ENCODE results near the gene BBX.

Gene BBX

DNA sequence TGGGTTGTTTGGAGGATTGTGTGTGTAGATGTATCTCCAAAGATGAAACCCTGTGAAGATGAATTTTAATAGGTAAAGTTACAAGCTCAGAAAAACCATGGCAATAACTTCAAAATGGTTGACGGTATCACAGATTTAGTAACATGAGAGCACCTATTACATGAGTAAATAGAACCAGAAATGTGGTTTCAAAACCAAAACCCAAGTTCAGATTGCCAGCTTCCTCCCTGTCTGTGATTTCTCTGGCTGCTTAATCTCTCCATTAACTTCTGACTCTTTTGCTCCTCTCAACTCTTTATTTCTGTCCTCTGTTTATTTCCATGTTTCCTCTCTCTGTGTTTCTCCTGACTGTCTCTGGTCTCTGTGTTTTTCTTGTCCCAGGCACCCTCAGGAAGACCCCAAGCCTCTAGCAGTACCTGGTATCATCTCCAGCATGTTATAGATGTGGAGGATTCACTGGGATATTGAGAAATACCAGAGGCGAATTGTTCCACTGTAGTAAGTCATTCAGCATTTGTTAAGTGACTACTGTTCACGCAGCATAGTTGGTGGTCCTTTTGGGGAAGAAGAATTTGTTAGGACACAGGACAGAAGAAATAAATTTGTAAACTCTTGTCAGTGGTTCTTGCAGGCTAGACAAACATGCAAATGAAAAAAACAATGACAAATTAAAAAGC lies 138.8 kb downstream of the BBX start:
- DNase-seq, result no peak

DNA sequence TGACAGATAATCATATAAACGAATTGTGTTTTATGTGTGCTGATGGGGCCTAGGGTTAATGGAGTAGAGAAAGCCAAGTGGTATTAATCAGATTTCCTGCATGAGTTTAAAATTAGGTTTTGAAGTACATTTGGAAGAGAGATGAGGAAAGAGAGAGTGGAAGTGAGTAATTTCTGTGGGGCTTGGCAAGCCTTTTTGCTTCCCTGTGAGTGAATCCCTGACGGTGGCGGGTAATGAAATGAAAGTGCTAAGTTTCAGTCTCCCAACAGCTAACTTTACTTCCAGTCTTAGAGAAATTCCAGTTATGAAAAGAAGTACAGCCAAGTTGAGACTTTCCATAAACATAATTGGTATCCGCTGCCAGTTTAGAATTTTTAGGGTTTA lies 139.4 kb downstream of the BBX start:
- DNase-seq, result no peak

GRCh38 chr3:107662586-107662985 lies 139.8 kb downstream of the BBX start:
- no peak for DNase-seq

GRCh38 chr3:107663266-107663665 lies 140.5 kb downstream of the BBX start:
- DNase-seq, result no peak

DNA sequence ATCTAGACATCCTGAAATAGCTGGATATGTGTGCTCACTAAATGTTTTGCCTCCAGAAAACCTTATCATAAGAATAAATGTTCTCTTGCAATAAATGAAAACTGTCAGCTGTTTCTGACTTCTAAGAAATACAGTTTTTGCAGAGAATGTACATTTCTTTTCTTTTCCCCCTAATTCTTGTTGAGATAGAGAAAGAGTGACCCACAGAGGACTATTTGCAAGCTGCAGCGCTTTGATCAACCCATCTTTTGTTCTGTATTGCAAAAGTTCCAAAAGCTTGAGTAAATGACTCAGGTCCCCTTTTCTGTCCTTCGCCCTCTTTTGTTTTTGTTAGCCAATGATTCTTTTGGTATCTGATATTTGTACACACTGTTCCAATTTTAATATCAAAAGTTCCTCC lies 141.9 kb downstream of the BBX start:
- DNase-seq, result no peak

GRCh38 chr3:107665351-107665750 lies 142.6 kb downstream of the BBX start:
- no peak for DNase-seq

GRCh38 chr3:107666853-107667252 lies 144.1 kb downstream of the BBX start:
- no peak for DNase-seq

DNA sequence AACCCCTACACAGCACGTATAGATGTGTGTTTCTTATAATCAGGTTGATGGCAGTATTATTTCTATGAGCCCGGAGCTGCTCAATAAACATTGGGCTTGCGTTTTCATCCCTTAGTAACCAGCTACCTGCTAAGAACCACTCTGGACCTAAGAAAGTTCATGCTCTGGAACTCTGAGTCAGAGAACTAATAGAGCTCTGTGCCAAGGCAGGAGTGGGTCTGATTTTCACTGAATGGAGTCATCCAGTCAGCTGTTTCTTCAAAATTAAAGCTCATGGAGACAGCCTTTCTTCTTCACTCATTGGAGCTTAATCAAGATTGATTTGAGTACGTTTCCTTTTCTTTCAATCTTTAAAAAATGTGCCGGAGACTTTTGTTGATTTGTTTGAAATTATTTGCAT lies 145.7 kb downstream of the BBX start:
- no peak for DNase-seq

DNA sequence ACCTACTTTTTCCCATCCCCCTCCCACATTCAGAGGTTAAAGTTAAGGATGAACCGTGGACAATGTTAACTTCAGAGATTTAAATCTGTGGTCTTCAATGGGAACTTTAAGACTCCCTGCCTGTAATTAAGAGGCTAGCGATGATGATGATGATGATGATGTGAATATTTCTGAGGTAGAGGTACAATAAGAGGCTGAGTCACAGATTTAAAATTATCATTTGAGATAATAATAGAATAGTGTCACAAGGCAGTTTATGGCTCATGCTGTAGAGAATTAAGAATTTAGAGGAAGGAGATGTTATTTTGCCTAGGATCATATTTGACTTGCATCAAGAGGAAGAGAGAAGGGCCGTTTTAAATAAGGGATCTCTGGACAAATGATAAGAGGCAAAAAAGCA lies 146.2 kb downstream of the BBX start:
- no peak for DNase-seq

DNA sequence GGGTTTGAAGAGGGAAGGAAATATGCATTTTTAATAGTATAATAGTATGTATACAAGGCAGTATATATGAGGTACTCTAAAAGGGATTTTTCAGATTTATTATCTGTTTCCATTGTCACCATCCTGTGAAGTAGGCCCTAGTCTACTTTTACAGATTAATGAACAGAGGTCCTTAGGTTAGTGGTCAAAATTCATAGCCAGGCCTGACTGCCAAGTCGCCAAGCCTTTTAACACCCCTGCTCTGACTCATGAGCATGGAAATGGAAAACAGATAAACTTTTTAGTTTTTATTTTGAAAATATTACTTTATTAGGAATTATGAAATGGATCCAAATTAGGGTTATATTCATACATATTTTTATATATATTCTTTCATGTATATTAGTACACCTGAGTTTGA lies 146.9 kb downstream of the BBX start:
- no peak for DNase-seq

GRCh38 chr3:107670986-107671385 lies 148.2 kb downstream of the BBX start:
- no peak for DNase-seq

- DNase-seq, result no peak
These were observed 151.6 kb downstream of the BBX start for GRCh38 chr3:107674371-107674770.

- no peak for DNase-seq
These were observed 152.6 kb downstream of the BBX start for GRCh38 chr3:107675233-107675900.

GRCh38 chr3:107676469-107677309 lies 153.9 kb downstream of the BBX start:
- peak; percentile 35 for DNase-seq

- no peak for DNase-seq
These were observed 157.2 kb downstream of the BBX start for GRCh38 chr3:107679921-107680320.

GRCh38 chr3:107680698-107681097 lies 157.9 kb downstream of the BBX start:
- DNase-seq, result no peak

GRCh38 chr3:107681396-107681795 lies 158.6 kb downstream of the BBX start:
- no peak for DNase-seq

- no peak for DNase-seq
These were observed 159.8 kb downstream of the BBX start for GRCh38 chr3:107682580-107682979.

- no peak for DNase-seq
These were observed 160.7 kb downstream of the BBX start for GRCh38 chr3:107683447-107683846.

- DNase-seq, result peak; percentile 21
These were observed 161.7 kb downstream of the BBX start for GRCh38 chr3:107684431-107684925.

DNA sequence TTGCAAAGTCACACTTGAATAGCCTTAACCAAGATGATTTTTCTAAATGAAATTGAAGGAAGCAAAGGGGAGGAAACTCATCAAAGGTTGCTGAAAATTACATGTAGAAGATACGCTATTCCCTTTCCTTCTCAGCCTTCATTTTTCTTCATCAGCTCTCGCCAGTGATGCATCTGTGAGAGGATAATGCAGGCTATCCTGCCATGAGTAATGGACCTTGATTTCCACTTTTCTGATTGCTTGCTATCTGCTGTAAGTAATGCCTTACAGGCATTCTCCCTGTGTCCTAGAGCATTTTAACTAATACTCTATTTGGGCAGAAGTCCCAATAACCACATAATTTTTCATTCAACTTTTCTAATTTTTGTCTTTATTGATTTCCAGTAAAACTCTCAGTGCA lies 162.6 kb downstream of the BBX start:
- DNase-seq, result no peak

GRCh38 chr3:107687056-107687581 lies 164.4 kb downstream of the BBX start:
- no peak for DNase-seq

DNA sequence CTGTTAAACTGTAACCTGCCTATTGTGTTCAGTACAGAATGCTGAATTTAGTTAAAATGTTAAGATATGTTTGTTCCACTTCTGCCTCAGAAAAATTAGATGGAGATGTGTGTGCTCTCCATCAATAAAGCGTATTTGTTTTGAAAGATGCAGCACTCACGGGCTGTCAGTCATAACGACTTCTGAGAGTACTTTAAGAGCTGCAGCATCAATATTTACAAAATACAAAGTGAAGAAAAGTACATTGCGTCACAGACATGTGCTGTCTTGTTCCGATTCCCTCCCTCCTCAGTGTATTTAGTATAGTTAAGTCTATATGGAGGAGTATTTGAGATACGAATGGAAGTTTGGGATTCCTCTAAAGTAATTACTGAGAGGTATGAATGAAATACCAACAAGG lies 166.6 kb downstream of the BBX start:
- no peak for DNase-seq

All from CD4-positive, alpha-beta T cell treated with Interleukin-4 for 4 hours (primary cell).